Thyroid gland (tissue), 4 donors: ENCODE results near the gene ZNF423.

Experiments used
- CTCF ChIP-seq, 6 experiments: fragments of 200-600 bp in 3 of 6; fragments of 450-650 bp in 3 of 6; sonication (generic) in 3 of 6; IDR thresholded peaks; one replicate each; pipeline ENCODE4 v1.5.1; 2016 to 2019; ENCODE audit warnings: antibody characterized with exemption in 6 of 6, mild to moderate bottlenecking in 2 of 6, inconsistent platforms in 1 of 6, moderate library complexity in 1 of 6
- POLR2A ChIP-seq, 2 donors: fragments of 450-650 bp; IDR thresholded peaks; one replicate each; pipeline ENCODE4 v1.6.1; 2017; ENCODE audit warnings: antibody characterized with exemption in 2 of 2, mild to moderate bottlenecking in 2 of 2, moderate library complexity in 1 of 2

GRCh38 chr16:49843758-49844157 is 12.2 kb downstream of the ZNF423 start:
- TF ChIP-seq CTCF (IDR thresholded peaks at IDR 0.05) (no peak), POLR2A (IDR thresholded peaks at IDR 0.05) (no peak)
